ENCODE results near the gene CA5A.
"Not testable (repeated sequence)": the region's sequence is repeated elsewhere in the genome, so short reads cannot be mapped to it uniquely, and the experiment has no call there.

CA5A gene

GRCh38 chr16:87864331-87864989, 71.9 kb downstream of the CA5A start:
- Mint-ChIP-seq H3K36me3 (ENCODE audit: insufficient read depth) (peaks cover 89% of the 10 kb centered on the region), H3K27me3 (no peaks in the 10 kb centered on the region), H3K27ac (peak overlapping the region in 1 of 2 donors; percentile 98), H3K4me1 (ENCODE audit: low read depth in 2 of 2) (peaks cover 45 to 47% of the 10 kb centered on the region in 2 donors), H3K9me3 (no peaks in the 10 kb centered on the region), H3K4me3 (peak overlapping the region; percentile 93 to 95)
- ATAC-seq (replicated peaks): no peak
- no peak for DNase-seq

- not testable (repeated sequence) for H3K9me3 Mint-ChIP-seq; ATAC-seq (replicated peaks); DNase-seq; H3K27me3 Mint-ChIP-seq
- peak overlapping the region in 1 of 2 donors; percentile 62 for H3K4me3 Mint-ChIP-seq
- peaks cover 90% of the 10 kb centered on the region for H3K36me3 Mint-ChIP-seq (ENCODE audit: insufficient read depth)
- peak overlapping the region; percentile 38 to 98 for H3K27ac Mint-ChIP-seq
- H3K4me1 Mint-ChIP-seq (ENCODE audit: low read depth in 2 of 2): peaks cover 40 to 42% of the 10 kb centered on the region in 2 donors
These were observed 73.0 kb downstream of the CA5A start for GRCh38 chr16:87863327-87863635.

GRCh38 chr16:87862597-87863326, 73.6 kb downstream of the CA5A start:
- Mint-ChIP-seq H3K4me1 (ENCODE audit: low read depth in 2 of 2) (peaks cover 36 to 45% of the 10 kb centered on the region in 2 donors), H3K36me3 (ENCODE audit: insufficient read depth) (peaks cover 90% of the 10 kb centered on the region), H3K4me3 (peak overlapping the region in 1 of 2 donors; percentile 62), H3K27ac (peak overlapping the region; percentile 22 to 98)
- H3K27me3 Mint-ChIP-seq; H3K9me3 Mint-ChIP-seq; ATAC-seq (replicated peaks): not testable (repeated sequence)
- peak in 1 of 3 experiments; percentile 1 for DNase-seq

GRCh38 chr16:87861300-87862099, 74.8 kb downstream of the CA5A start:
- H3K9me3 Mint-ChIP-seq; ATAC-seq (replicated peaks); H3K27me3 Mint-ChIP-seq: not testable (repeated sequence)
- H3K27ac Mint-ChIP-seq: peak overlapping the region in 1 of 2 donors; percentile 98
- peak in 1 of 3 experiments; percentile 0 for DNase-seq
- peak overlapping the region in 1 of 2 donors; percentile 90 for H3K4me3 Mint-ChIP-seq
- H3K4me1 Mint-ChIP-seq (ENCODE audit: low read depth in 2 of 2): peaks cover 37 to 48% of the 10 kb centered on the region in 2 donors
- peaks cover 90% of the 10 kb centered on the region for H3K36me3 Mint-ChIP-seq (ENCODE audit: insufficient read depth)

GRCh38 chr16:87860553-87861299, 75.6 kb downstream of the CA5A start:
- peaks cover 34 to 45% of the 10 kb centered on the region in 2 donors for H3K4me1 Mint-ChIP-seq (ENCODE audit: low read depth in 2 of 2)
- peak overlapping the region; percentile 53 to 90 for H3K4me3 Mint-ChIP-seq
- H3K36me3 Mint-ChIP-seq (ENCODE audit: insufficient read depth): peaks cover 90% of the 10 kb centered on the region
- H3K27me3 Mint-ChIP-seq: no peaks in the 10 kb centered on the region
- ATAC-seq (replicated peaks) (peak; percentile 14), DNase-seq (no peak)
- no peaks in the 10 kb centered on the region for H3K9me3 Mint-ChIP-seq
- H3K27ac Mint-ChIP-seq: peak overlapping the region; percentile 86 to 98

- not testable (repeated sequence) for DNase-seq; H3K9me3 Mint-ChIP-seq; ATAC-seq (replicated peaks); H3K27me3 Mint-ChIP-seq
- H3K4me3 Mint-ChIP-seq: peak overlapping the region in 1 of 2 donors; percentile 90
- peaks cover 34 to 48% of the 10 kb centered on the region in 2 donors for H3K4me1 Mint-ChIP-seq (ENCODE audit: low read depth in 2 of 2)
- peaks cover 93% of the 10 kb centered on the region for H3K36me3 Mint-ChIP-seq (ENCODE audit: insufficient read depth)
- peak overlapping the region in 1 of 2 donors; percentile 98 for H3K27ac Mint-ChIP-seq
These were observed 78.0 kb downstream of the CA5A start for GRCh38 chr16:87858151-87858993.

GRCh38 chr16:87856791-87857228, 79.5 kb downstream of the CA5A start:
- no peaks in the 10 kb centered on the region for H3K9me3 Mint-ChIP-seq
- H3K4me1 Mint-ChIP-seq (ENCODE audit: low read depth in 2 of 2): peaks cover 38 to 49% of the 10 kb centered on the region in 2 donors
- H3K27ac Mint-ChIP-seq: peak overlapping the region; percentile 96 to 98
- no peak for DNase-seq
- H3K27me3 Mint-ChIP-seq: no peaks in the 10 kb centered on the region
- H3K36me3 Mint-ChIP-seq (ENCODE audit: insufficient read depth): peaks cover 100% of the 10 kb centered on the region
- peak overlapping the region; percentile 80 to 90 for H3K4me3 Mint-ChIP-seq
- no peak for ATAC-seq (replicated peaks)

GRCh38 chr16:87855852-87856715, 80.2 kb downstream of the CA5A start:
- Mint-ChIP-seq H3K27ac (peak overlapping the region; percentile 96 to 98), H3K4me1 (ENCODE audit: low read depth in 2 of 2) (peaks cover 38 to 49% of the 10 kb centered on the region in 2 donors), H3K36me3 (ENCODE audit: insufficient read depth) (peaks cover 100% of the 10 kb centered on the region), H3K4me3 (peak overlapping the region; percentile 80 to 90), H3K9me3 (no peaks in the 10 kb centered on the region), H3K27me3 (no peaks in the 10 kb centered on the region)
- DNase-seq (peak in 1 of 3 experiments; percentile 53), ATAC-seq (replicated peaks) (peak; percentile 9)

- Mint-ChIP-seq H3K27ac (peak overlapping the region; percentile 96 to 98), H3K4me1 (ENCODE audit: low read depth in 2 of 2) (peaks cover 33 to 48% of the 10 kb centered on the region in 2 donors), H3K4me3 (peak overlapping the region; percentile 80 to 90), H3K9me3 (no peaks in the 10 kb centered on the region), H3K27me3 (no peaks in the 10 kb centered on the region), H3K36me3 (ENCODE audit: insufficient read depth) (peaks cover 100% of the 10 kb centered on the region)
- no peak for ATAC-seq (replicated peaks)
- DNase-seq: no peak
These were observed 81.2 kb downstream of the CA5A start for GRCh38 chr16:87854907-87855683.

- H3K27me3 Mint-ChIP-seq: no peaks in the 10 kb centered on the region
- H3K4me3 Mint-ChIP-seq: peak overlapping the region; percentile 80 to 90
- peak in 2 of 3 experiments; percentile 63 to 67 for DNase-seq
- ATAC-seq (replicated peaks): peak; percentile 31
- peaks cover 30 to 44% of the 10 kb centered on the region in 2 donors for H3K4me1 Mint-ChIP-seq (ENCODE audit: low read depth in 2 of 2)
- H3K27ac Mint-ChIP-seq: peak overlapping the region; percentile 96 to 98
- no peaks in the 10 kb centered on the region for H3K9me3 Mint-ChIP-seq
- H3K36me3 Mint-ChIP-seq (ENCODE audit: insufficient read depth): peaks cover 100% of the 10 kb centered on the region
These were observed 82.0 kb downstream of the CA5A start for GRCh38 chr16:87854053-87854906.

Measured in effector memory CD8-positive, alpha-beta T cell (primary cell).